SK-N-SH treated with all-trans-retinoic acid at 6 μM for 48 hours (cell line): ENCODE results near the gene ITGB2.

Source experiments
- ATAC-seq: fragments of 200-7000 bp; cut with Tn5 transposase; 3 replicates; pipeline ENCODE4 v1.9.1; 2020; ENCODE audit warnings: mild to moderate bottlenecking, moderate library complexity
- ARNTL ChIP-seq: fragments of 450-650 bp; formaldehyde crosslinking; IDR thresholded peaks from 2 replicates; pipeline ENCODE4 v1.5.0; 2020; ENCODE audit warnings: low read depth, mild to moderate bottlenecking, moderate library complexity, borderline replicate concordance
- BACH2 ChIP-seq: fragments of 250-450 bp; sonication (Bioruptor Pico); IDR thresholded peaks from 2 replicates; pipeline ENCODE4 v1.9.0; 2021; ENCODE audit warnings: mild to moderate bottlenecking, borderline replicate concordance
- ESRRG ChIP-seq: fragments of 250-450 bp; sonication (Bioruptor Pico); IDR thresholded peaks from 2 replicates; pipeline ENCODE4 v1.6.1; 2021; ENCODE audit warnings: mild to moderate bottlenecking
- ISL1 ChIP-seq: fragments of 250-450 bp; sonication (Bioruptor Pico); IDR thresholded peaks from 2 replicates; pipeline ENCODE4 v2.1.2; 2022; ENCODE audit warnings: mild to moderate bottlenecking, moderate library complexity
- OSR1 ChIP-seq: fragments of 250-450 bp; sonication (Bioruptor Pico); IDR thresholded peaks from 2 replicates; pipeline ENCODE4 v1.8.0; 2022; ENCODE audit warnings: moderate library complexity, mild to moderate bottlenecking, inconsistent platforms
- PATZ1 ChIP-seq: fragments of 250-450 bp; sonication (Bioruptor Pico); IDR thresholded peaks from 2 replicates; pipeline ENCODE4 v1.8.0; 2020; ENCODE audit warnings: mild to moderate bottlenecking, moderate library complexity, borderline replicate concordance
- POU6F1 ChIP-seq: fragments of 250-450 bp; sonication (Bioruptor Pico); IDR thresholded peaks from 2 replicates; pipeline ENCODE4 v1.8.0; 2021; ENCODE audit warnings: low read depth, mild to moderate bottlenecking, moderate library complexity, borderline replicate concordance
- PPARA ChIP-seq: fragments of 250-450 bp; sonication (Bioruptor Pico); IDR thresholded peaks from 2 replicates; pipeline ENCODE4 v1.5.0; 2020; ENCODE audit warnings: mild to moderate bottlenecking, borderline replicate concordance
- RARB ChIP-seq: fragments of 250-450 bp; sonication (Bioruptor Pico); IDR thresholded peaks from 2 replicates; pipeline ENCODE4 v1.8.0; 2021; ENCODE audit warnings: mild to moderate bottlenecking, moderate library complexity
- SNAI2 ChIP-seq: fragments of 250-450 bp; sonication (Bioruptor Pico); IDR thresholded peaks from 2 replicates; pipeline ENCODE4 v1.5.0; 2020; ENCODE audit warnings: mild to moderate bottlenecking, moderate library complexity
- TCF4 ChIP-seq: fragments of 250-450 bp; sonication (Bioruptor Pico); IDR thresholded peaks from 2 replicates; pipeline ENCODE4 v1.8.0; 2021; ENCODE audit warnings: mild to moderate bottlenecking, moderate library complexity, borderline replicate concordance
- ZFP3 ChIP-seq: fragments of 250-450 bp; sonication (Bioruptor Pico); IDR thresholded peaks from 2 replicates; pipeline ENCODE4 v1.5.0; 2020; ENCODE audit warnings: mild to moderate bottlenecking, moderate library complexity
- ZFP30 ChIP-seq: fragments of 450-650 bp; formaldehyde crosslinking; IDR thresholded peaks from 2 replicates; pipeline ENCODE4 v1.5.0; 2022; ENCODE audit warnings: mild to moderate bottlenecking, moderate library complexity
- ZNF565 ChIP-seq: fragments of 450-650 bp; formaldehyde crosslinking; conservative IDR thresholded peaks from 2 replicates; pipeline ENCODE4 v1.5.0; 2020; ENCODE audit warnings: low read depth, mild to moderate bottlenecking, moderate library complexity
- ZNF8 ChIP-seq: fragments of 450-650 bp; formaldehyde crosslinking; IDR thresholded peaks from 2 replicates; pipeline ENCODE4 v1.5.0; 2020; ENCODE audit warnings: mild to moderate bottlenecking, moderate library complexity
- TF ChIP-seq, protein P1 (sequence below): fragments of 250-450 bp; sonication (Bioruptor Pico); IDR thresholded peaks from 2 replicates; pipeline ENCODE4 v1.5.1; 2021; ENCODE audit warnings: mild to moderate bottlenecking, moderate library complexity
- TF ChIP-seq, protein P2 (sequence below): fragments of 250-450 bp; sonication (Bioruptor Pico); IDR thresholded peaks from 2 replicates; pipeline ENCODE4 v1.5.0; 2020; ENCODE audit warnings: mild to moderate bottlenecking, moderate library complexity
- TF ChIP-seq, protein P3 (sequence below): fragments of 250-450 bp; sonication (Bioruptor Pico); IDR thresholded peaks from 2 replicates; pipeline ENCODE4 v1.5.1; 2020; ENCODE audit warnings: low read depth, mild to moderate bottlenecking, moderate library complexity

ITGB2 gene

DNA sequence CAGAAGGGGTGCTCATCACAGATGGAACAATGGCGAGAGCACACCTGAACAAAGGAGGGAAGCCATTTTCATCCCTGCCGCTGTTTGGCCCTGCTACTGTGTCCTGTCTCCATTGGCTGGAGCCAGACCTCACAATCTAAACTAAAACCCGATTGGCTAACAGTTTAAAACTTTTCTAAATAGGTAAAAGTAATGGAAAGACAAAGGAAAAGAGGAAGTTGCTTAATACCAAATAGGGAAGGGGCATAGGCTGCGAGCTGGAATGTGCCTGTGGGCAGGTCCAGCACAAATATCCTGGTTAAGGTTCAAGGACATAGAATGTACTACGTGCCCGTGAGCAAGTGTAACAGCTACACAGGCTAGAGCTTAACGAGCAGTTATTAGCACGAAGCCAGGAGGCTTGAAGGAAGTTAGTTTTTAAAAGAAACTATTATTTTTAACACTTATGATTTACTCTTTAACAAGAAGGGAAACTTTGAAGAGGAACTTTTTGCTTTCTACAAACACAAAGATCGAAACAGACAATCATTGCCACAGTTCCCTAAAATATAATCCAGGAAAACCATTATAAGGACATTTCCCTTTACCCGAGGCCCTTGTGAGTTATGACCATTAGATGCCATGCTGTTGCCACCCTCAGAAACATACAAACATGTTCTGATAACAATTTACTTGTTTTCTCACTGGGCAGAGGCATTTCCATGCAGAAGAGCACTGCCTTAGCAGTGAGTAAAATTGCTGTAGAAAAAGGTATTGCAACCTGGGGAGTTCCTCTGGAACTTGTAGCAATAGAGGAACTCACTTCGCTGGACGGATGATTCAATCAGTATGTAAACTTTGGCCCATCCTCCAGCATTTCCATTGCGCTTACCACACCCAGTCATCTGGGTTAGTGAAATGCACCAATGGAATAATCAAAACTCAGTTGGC lies 42.4 kb downstream of the ITGB2 start:
- no peak for ATAC-seq
- TF ChIP-seq TCF4 (CRISPR knock-in tag), result no peak
- TF ChIP-seq, protein P1, sequence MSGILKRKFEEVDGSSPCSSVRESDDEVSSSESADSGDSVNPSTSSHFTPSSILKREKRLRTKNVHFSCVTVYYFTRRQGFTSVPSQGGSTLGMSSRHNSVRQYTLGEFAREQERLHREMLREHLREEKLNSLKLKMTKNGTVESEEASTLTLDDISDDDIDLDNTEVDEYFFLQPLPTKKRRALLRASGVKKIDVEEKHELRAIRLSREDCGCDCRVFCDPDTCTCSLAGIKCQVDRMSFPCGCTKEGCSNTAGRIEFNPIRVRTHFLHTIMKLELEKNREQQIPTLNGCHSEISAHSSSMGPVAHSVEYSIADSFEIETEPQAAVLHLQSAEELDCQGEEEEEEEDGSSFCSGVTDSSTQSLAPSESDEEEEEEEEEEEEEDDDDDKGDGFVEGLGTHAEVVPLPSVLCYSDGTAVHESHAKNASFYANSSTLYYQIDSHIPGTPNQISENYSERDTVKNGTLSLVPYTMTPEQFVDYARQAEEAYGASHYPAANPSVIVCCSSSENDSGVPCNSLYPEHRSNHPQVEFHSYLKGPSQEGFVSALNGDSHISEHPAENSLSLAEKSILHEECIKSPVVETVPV (CRISPR knock-in tag), result no peak
- TF ChIP-seq, protein P2, sequence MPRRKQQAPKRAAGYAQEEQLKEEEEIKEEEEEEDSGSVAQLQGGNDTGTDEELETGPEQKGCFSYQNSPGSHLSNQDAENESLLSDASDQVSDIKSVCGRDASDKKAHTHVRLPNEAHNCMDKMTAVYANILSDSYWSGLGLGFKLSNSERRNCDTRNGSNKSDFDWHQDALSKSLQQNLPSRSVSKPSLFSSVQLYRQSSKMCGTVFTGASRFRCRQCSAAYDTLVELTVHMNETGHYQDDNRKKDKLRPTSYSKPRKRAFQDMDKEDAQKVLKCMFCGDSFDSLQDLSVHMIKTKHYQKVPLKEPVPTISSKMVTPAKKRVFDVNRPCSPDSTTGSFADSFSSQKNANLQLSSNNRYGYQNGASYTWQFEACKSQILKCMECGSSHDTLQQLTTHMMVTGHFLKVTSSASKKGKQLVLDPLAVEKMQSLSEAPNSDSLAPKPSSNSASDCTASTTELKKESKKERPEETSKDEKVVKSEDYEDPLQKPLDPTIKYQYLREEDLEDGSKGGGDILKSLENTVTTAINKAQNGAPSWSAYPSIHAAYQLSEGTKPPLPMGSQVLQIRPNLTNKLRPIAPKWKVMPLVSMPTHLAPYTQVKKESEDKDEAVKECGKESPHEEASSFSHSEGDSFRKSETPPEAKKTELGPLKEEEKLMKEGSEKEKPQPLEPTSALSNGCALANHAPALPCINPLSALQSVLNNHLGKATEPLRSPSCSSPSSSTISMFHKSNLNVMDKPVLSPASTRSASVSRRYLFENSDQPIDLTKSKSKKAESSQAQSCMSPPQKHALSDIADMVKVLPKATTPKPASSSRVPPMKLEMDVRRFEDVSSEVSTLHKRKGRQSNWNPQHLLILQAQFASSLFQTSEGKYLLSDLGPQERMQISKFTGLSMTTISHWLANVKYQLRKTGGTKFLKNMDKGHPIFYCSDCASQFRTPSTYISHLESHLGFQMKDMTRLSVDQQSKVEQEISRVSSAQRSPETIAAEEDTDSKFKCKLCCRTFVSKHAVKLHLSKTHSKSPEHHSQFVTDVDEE (CRISPR knock-in tag), result no peak
- TF ChIP-seq ISL1 (CRISPR knock-in tag), result no peak
- no peak for TF ChIP-seq ZFP3 (CRISPR knock-in tag)
- no peak for TF ChIP-seq SNAI2 (CRISPR knock-in tag)
- no peak for TF ChIP-seq PPARA
- TF ChIP-seq, all 23 proteins: peak for 0

DNA sequence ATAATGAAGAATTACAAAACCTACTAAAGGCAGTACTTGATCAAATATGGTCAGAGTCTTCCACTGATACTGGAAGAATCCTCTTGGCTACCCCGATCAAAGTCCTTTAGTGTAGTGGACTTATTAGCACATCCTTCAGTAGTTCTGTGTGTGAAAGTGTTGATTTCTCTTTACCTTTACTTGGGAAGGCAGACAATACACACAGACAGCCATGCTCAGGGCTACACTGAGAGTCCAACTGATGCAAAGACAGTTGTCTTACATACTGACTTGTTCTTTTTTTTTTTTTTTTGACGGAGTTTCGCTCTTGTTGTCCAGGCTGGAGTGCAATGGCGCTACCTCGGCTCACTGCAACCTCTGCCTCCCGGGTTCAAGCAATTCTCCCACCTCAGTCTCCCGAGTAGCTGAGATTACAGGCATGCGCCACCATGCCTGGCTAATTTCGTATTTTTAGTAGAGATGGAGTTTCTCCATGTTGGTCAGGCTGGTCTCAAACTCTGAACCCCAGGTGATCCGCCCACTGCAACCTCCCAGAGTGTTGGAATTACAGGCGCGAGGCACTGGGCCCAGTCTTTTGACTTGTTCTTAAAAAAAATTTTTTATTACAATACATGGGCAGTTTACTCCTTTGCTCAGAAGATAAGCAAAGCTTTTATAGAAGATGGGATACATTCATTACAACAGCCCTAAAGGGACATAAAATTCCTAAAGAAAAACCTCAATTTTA lies 43.7 kb downstream of the ITGB2 start:
- ATAC-seq, result no peak
- TF ChIP-seq ZNF8 (CRISPR knock-in tag), result no peak
- no peak for TF ChIP-seq OSR1
- no peak for TF ChIP-seq PPARA
- no peak for TF ChIP-seq ZFP30 (CRISPR knock-in tag)
- TF ChIP-seq ISL1 (CRISPR knock-in tag), result no peak
- TF ChIP-seq RARB, result no peak
- TF ChIP-seq, protein P3, sequence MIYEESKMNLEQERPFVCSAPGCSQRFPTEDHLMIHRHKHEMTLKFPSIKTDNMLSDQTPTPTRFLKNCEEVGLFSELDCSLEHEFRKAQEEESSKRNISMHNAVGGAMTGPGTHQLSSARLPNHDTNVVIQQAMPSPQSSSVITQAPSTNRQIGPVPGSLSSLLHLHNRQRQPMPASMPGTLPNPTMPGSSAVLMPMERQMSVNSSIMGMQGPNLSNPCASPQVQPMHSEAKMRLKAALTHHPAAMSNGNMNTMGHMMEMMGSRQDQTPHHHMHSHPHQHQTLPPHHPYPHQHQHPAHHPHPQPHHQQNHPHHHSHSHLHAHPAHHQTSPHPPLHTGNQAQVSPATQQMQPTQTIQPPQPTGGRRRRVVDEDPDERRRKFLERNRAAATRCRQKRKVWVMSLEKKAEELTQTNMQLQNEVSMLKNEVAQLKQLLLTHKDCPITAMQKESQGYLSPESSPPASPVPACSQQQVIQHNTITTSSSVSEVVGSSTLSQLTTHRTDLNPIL, result no peak
- no peak for TF ChIP-seq PATZ1 (CRISPR knock-in tag)
- no peak for TF ChIP-seq TCF4 (CRISPR knock-in tag)
- no peak for TF ChIP-seq ESRRG (CRISPR knock-in tag)
- no peak for TF ChIP-seq ARNTL (CRISPR knock-in tag)
- no peak for TF ChIP-seq POU6F1 (CRISPR knock-in tag)
- TF ChIP-seq, protein P1 (CRISPR knock-in tag), result no peak
- TF ChIP-seq BACH2, result no peak
- TF ChIP-seq ZNF565 (CRISPR knock-in tag), result no peak
- TF ChIP-seq, all 23 proteins: peak for 0
